Measurements from ENCODE around the gene AXDND1. TPM values are rescaled to one million over a fixed set of nuclear protein-coding genes. Genes with fewer than 3 reads are reported as not detected.

The AXDND1 gene
- polyA plus RNA-seq, 3 donors = 0.09 TPM; not detected in 2

- no peaks in the 10 kb centered on the region for H3K36me3 ChIP-seq (replicated peaks in 1 of 2; ENCODE audit: control insufficient read depth in 1 of 2, insufficient read depth in 2 of 2, low read length in 2 of 2)
- no CpG with 5 or more reads among the region's 2 CpGs for WGBS (ENCODE audit: insufficient coverage)
- no peaks in the 10 kb centered on the region for H4K20me1 ChIP-seq (ENCODE audit: insufficient read depth, low read length)
- Mint-ChIP-seq H3K9me3 (peaks cover 0 to 13% (median 8%) of the 10 kb centered on the region in 7 donors), H3K36me3 (no peaks in the 10 kb centered on the region), H3K27ac (no peak overlapping the region), H3K4me3 (no peak overlapping the region), H3K27me3 (ENCODE audit: low read depth in 3 of 3) (peaks cover 2 to 8% (median 3%) of the 10 kb centered on the region in 3 donors), H3K4me1 (no peaks in the 10 kb centered on the region)
- no peak overlapping the region for H3K27ac ChIP-seq (ENCODE audit: low read depth in 1 of 2, low read length in 2 of 2)
- H3K9ac ChIP-seq (ENCODE audit: insufficient read depth, low read length, poor library complexity, severe bottlenecking) = no peak overlapping the region
- H3K27me3 ChIP-seq (ENCODE audit: control insufficient read depth in 2 of 2, insufficient read depth in 2 of 2, low read length in 2 of 2) = no peaks in the 10 kb centered on the region
- H3K9me3 ChIP-seq (replicated peaks in 1 of 2; ENCODE audit: control insufficient read depth in 1 of 2, insufficient read depth in 1 of 2, low read length in 2 of 2) = no peaks in the 10 kb centered on the region
- no peak overlapping the region for H3K4me3 ChIP-seq (replicated peaks in 1 of 3; ENCODE audit: low read depth in 2 of 3, low read length in 3 of 3)
- no peaks in the 10 kb centered on the region for H3K79me2 ChIP-seq (ENCODE audit: insufficient read depth, low read length)
- intact Hi-C loops (cut with micrococcal nuclease) = no loop called here
- TF ChIP-seq CTCF (IDR thresholded peaks at IDR 0.05) = no peak
- no peaks in the 10 kb centered on the region for H3K4me1 ChIP-seq (ENCODE audit: control insufficient read depth in 1 of 2, insufficient read depth in 2 of 2, low read length in 2 of 2)
- no peak overlapping the region for H2AFZ ChIP-seq (ENCODE audit: insufficient read depth, low read depth, low read length, poor library complexity, severe bottlenecking)
- DNase-seq = no peak
- H3K4me2 ChIP-seq (replicated peaks; ENCODE audit: extremely low read depth, low read length, poor library complexity, severe bottlenecking) = no peak overlapping the region
Measured at GRCh38 chr1:179493323-179493722, 127.6 kb downstream of the AXDND1 start.

GRCh38 chr1:179506199-179506598 lies 140.4 kb downstream of the AXDND1 start:
- peaks cover 0 to 5% (median 2%) of the 10 kb centered on the region in 7 donors for H3K9me3 Mint-ChIP-seq
- H3K27ac Mint-ChIP-seq = no peak overlapping the region
- no peaks in the 10 kb centered on the region for H3K79me2 ChIP-seq (ENCODE audit: insufficient read depth, low read length)
- no peaks in the 10 kb centered on the region for H3K4me1 Mint-ChIP-seq
- H3K4me3 Mint-ChIP-seq = no peak overlapping the region
- H3K27ac ChIP-seq (ENCODE audit: low read depth in 1 of 2, low read length in 2 of 2) = no peak overlapping the region
- intact Hi-C loops (cut with micrococcal nuclease) = no loop called here
- H3K36me3 ChIP-seq (replicated peaks in 1 of 2; ENCODE audit: control insufficient read depth in 1 of 2, insufficient read depth in 2 of 2, low read length in 2 of 2) = no peaks in the 10 kb centered on the region
- no peak overlapping the region for H3K9ac ChIP-seq (ENCODE audit: insufficient read depth, low read length, poor library complexity, severe bottlenecking)
- no peak overlapping the region for H2AFZ ChIP-seq (ENCODE audit: insufficient read depth, low read depth, low read length, poor library complexity, severe bottlenecking)
- H3K27me3 Mint-ChIP-seq (ENCODE audit: low read depth in 3 of 3) = peaks cover 3% of the 10 kb centered on the region in 3 donors
- no peak overlapping the region for H3K4me2 ChIP-seq (replicated peaks; ENCODE audit: extremely low read depth, low read length, poor library complexity, severe bottlenecking)
- no peaks in the 10 kb centered on the region for H3K9me3 ChIP-seq (replicated peaks in 1 of 2; ENCODE audit: control insufficient read depth in 1 of 2, insufficient read depth in 1 of 2, low read length in 2 of 2)
- H3K4me1 ChIP-seq (ENCODE audit: control insufficient read depth in 1 of 2, insufficient read depth in 2 of 2, low read length in 2 of 2) = no peaks in the 10 kb centered on the region
- H3K27me3 ChIP-seq (ENCODE audit: control insufficient read depth in 2 of 2, insufficient read depth in 2 of 2, low read length in 2 of 2) = no peaks in the 10 kb centered on the region
- TF ChIP-seq CTCF (IDR thresholded peaks at IDR 0.05) = no peak
- no peak overlapping the region for H3K4me3 ChIP-seq (replicated peaks in 1 of 3; ENCODE audit: low read depth in 2 of 3, low read length in 3 of 3)
- H3K36me3 Mint-ChIP-seq = no peaks in the 10 kb centered on the region
- DNase-seq = no peak
- WGBS (ENCODE audit: insufficient coverage) = 91% methylated on average over 5 of the region's 6 CpGs
- no peaks in the 10 kb centered on the region for H4K20me1 ChIP-seq (ENCODE audit: insufficient read depth, low read length)

Data from CD14-positive monocyte (primary cell).